NCI-H2029 treated with DMSO at 0.1 percent for 48 hours (cell line): ENCODE data around the gene CDC42EP3.

Experiments used
- DNase-seq: peaks from one replicate; lab custom pipeline; 2025; lab: John Stamatoyannopoulos, UW

The CDC42EP3 gene

DNA sequence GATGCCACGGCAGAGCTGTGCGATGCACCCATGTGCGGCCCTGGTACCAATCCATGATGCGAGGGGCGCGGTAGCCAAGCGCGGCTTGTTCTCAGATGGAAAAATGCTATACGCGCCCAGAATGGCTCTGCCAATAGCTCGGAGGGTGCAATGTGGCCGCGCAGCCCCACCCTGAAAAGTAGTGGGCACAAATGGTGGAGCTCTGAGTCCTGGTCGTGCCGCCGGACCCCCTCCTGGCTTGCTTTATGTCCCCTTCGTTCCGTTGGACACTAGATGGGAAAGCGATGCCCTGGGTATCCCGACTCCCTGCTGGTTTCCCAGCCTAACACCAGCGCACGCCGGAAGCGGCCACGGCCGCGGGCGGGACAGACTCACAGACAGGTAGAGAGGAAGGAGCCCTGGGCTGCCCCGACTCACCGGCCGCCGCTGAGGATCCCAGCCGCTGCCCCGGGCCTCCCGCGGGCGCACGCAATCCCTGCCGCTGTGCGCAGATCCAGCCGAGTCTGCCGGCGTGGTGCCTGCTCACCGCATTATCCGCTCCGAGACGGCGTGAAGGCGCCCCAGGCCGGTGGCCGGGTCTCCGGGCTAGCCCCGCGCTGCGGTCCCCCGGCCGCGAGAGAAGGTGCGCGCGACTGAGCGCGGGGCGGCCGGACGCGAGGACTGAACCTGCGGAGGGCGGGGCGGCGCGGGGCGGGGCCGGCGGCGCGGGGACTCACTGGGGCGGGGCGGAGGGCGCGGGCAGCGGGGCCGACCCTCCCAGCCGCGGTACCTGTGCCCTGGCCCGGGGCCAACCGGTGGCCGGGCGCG lies at the start of gene CDC42EP3:
Gene CDC42EP3, minus strand, starts transcription at position 634 of the 807 bp plus-strand sequence. CDS start 25,055 bp downstream, outside the sequence.
- no peak for DNase-seq

GRCh38 chr2:37721201-37721560 lies 49.7 kb upstream of the CDC42EP3 start:
- DNase-seq = no peak

GRCh38 chr2:37720533-37721200 lies 49.2 kb upstream of the CDC42EP3 start:
- DNase-seq = no peak

DNA sequence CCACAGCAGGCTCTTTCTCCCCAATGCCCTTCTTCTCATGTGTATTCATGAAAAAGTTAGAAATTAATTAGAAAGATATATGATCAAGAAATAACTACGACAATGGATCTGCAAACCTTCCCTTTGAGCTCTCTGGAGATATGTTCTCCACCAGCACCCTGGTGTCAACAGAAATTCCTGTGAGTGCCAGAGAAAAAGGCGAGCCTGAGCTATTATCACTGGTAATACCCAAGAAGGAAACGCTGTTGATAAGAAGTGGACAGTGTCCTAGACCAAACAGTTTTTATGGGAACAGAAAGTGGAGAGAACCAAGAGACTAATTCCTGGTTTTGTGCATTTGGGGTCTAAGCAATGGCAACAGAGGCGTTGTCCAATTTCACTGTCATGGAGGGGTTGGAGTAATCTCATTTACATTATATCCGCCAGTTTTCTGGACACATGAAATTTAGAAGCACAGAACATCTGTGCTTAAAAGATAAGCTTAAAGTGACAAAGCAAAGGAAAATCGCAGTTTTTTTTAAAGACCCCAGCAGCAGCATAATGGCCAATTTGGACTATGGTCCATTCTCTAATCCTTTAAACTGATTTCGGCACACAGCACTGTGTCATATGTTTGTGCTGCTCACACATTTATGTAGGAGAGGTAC lies 47.2 kb upstream of the CDC42EP3 start:
- DNase-seq = no peak

DNA sequence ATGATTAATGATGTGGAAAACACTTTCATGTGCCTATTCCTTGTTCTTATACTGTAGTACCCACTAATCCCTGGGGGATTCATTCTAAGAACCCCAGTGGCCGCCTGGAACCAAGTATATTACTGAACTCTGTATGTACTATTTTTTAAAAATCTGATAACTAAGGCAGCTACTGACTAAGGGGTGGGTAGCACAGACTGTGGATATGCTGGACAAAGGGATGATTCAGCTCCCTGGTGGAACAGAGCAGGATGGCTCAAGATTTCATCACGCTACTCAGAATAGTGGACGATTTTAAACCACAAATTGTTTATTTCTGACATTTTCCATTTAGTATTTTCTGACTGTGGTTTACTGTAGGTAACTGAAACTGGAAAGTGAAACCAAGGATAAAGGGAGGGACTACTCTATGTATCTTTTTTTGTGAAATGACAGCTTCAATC lies 41.8 kb upstream of the CDC42EP3 start:
- no peak for DNase-seq

GRCh38 chr2:37711831-37712230 lies 40.4 kb upstream of the CDC42EP3 start:
- no peak for DNase-seq

GRCh38 chr2:37711308-37711731 lies 39.9 kb upstream of the CDC42EP3 start:
- DNase-seq = no peak

- no peak for DNase-seq
Measured at GRCh38 chr2:37709111-37709510, 37.7 kb upstream of the CDC42EP3 start.

DNA sequence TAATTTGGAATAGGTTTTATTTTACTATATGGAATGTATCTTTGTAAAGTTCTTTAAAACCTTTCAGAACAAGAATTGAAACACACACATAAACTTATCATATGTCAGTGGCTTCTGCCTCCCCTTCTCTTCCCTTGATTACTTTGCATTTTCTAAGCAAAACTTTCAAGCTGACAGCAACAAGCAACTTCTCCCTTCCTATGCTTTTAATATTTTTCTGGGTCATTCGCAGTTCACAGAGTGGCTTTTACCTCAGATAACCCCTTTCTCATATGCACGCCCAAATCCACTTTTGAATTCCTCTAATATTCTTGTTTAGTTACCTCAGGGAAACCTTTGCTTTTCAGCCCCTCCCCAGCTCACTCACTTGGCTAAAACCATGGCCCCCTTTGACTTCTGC lies 36.7 kb upstream of the CDC42EP3 start:
- DNase-seq = no peak

DNA sequence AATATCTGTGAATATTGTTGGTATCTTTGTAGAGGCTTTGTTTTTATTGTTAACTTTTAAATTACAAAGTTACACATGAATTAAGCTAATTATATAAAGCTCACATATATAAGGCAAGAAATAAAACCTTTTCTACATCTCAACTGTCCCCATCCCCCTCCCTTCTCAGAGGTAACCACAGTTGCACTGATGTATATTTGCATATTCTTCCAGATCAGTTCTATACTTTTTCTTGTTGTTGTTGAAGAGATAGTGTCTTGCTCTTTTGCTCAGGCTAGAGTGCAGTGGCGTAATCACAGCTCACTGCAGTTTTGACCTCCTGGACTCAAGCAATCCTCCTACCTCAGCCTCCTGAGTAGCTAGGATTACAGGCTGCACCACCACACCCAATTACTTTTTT lies 36.0 kb upstream of the CDC42EP3 start:
- DNase-seq = no peak

GRCh38 chr2:37706334-37707183 lies 35.1 kb upstream of the CDC42EP3 start:
- no peak for DNase-seq

- DNase-seq = no peak
Measured at GRCh38 chr2:37705191-37705590, 33.7 kb upstream of the CDC42EP3 start.

GRCh38 chr2:37698931-37699481 lies 27.6 kb upstream of the CDC42EP3 start:
- no peak for DNase-seq

DNA sequence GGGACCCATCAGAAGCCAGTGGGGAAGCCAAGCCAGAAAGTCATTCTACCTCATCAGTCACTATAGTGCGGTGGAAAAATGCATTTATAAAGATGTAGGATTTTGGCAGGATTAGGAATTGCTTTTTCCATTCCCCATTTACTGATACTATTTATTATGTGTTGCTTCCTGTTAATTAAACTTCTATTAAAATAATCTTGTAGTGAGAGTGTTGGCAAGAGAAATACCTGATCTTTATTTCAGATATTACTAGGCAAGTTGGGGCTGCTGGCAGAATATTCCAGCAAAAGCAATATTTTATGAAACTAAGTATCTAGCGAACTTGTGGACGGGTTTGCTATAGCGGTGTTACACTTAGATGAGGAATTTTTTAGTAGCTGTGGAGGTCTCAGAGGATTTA lies 23.9 kb upstream of the CDC42EP3 start:
- no peak for DNase-seq

GRCh38 chr2:37692711-37693110 lies 21.3 kb upstream of the CDC42EP3 start:
- no peak for DNase-seq

DNA sequence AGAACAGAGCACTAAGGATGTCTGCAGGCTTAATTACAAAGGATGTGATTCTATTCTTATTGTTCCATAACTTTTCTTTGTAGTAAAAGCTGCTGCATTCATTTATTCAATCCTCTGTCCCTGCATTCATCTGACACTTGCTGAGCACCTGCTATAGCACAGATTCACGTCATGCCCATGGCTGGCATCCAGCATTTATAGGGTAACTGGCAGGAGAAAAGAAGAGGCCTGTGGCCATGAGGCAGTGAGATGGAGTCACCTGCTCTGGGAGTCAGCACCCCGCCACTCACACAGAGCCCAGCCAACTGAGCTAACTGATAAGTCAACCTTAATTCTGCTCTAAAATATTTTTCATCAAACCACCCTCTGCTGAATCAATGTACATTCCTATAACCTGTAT lies 18.3 kb upstream of the CDC42EP3 start:
- no peak for DNase-seq

DNA sequence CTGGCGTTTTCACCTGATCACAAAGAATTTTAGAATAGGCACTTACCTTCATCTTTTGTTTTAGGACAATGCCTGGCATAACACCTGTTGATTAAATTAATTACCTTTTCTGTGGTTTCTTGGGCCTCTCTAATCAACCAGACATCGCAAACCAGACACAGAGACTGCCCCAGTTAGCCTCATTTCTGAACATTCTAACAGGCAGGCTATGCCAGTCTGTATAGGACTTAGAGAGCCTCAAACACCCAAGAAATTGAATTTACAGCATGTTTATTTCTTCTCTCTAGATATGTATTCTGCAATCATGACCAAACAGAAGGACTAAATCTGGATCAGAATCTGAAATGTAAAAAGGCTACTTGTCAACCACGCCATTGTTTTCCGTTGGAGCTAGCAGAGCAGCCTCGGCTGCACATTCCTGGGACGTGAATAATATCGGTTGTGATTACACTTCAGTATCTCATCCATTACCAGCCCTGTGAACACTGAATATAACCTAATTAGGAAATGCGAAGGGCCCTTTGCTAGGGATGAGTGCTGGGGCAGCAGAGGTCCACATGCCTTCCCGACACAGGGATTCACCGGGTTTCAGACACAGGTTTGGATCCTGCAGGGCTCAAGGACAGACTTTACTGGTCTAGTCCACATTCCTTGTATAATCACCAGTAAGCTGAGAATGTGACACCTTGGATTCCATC lies 17.5 kb upstream of the CDC42EP3 start:
- no peak for DNase-seq

GRCh38 chr2:37686792-37687526 lies 15.5 kb upstream of the CDC42EP3 start:
- no peak for DNase-seq

DNA sequence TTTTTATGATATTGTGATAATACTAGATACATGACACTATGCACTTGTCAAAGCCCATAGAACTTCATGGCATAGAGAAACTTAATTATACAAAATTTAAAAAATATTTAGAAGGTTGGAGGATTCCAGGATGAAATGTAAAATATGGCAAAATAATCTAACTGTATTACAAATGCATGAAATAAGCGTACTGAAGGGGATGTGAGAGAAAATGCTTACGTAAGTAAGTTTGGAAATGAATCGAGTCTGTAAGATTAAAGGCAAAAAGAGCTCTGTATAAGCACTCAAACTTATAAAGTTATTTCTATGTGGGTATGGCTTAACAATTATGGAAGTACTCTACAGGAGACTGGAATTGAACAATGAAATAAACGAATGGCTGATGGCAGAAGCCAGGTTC lies 13.4 kb upstream of the CDC42EP3 start:
- no peak for DNase-seq
